ENCODE results near the gene ZBTB20. TPM values are rescaled to one million over a fixed set of nuclear protein-coding genes. Genes with fewer than 3 reads are reported as not detected.

ZBTB20 gene
- total RNA-seq, 1 donor = 32.9 TPM

DNA sequence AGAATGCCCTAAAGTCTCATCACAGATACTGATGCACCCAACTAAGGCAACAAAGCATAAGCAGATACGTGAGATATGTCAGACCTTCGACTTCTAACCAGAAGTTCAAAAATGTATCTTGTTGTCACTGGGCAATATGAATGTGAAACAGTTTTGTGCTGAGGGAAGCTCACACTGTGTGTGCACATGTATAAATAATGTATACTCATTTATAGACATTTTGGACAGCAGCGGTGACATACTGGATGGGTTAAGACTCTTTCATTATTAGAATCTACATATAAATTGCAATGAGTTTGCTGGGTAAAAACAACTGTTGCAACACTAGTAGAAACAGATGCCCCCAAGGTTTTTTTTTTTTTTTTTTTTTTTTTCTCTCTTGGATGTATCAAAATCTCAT is 815.4 kb downstream of the ZBTB20 start:
- Histone ChIP-seq H3K27ac (ENCODE audit: low read depth, low read length) (no peak overlapping the region), H3K27me3 (ENCODE audit: insufficient read depth, low read length) (no peaks in the 10 kb centered on the region), H3K4me2 (ENCODE audit: insufficient read depth, low read length) (no peak overlapping the region), H3K4me1 (ENCODE audit: insufficient read depth, low read length) (no peaks in the 10 kb centered on the region), H3K4me3 (ENCODE audit: insufficient read depth, low read length) (no peak overlapping the region), H3K36me3 (ENCODE audit: insufficient read depth, low read length) (no peaks in the 10 kb centered on the region), H4K20me1 (ENCODE audit: insufficient read depth, low read length) (peaks cover 5% of the 10 kb centered on the region), H3K79me2 (ENCODE audit: insufficient read depth, low read length) (no peaks in the 10 kb centered on the region), H2AFZ (ENCODE audit: low read length) (no peak overlapping the region), H3K9me3 (ENCODE audit: low read depth, low read length) (no peaks in the 10 kb centered on the region)
- TF ChIP-seq CTCF (IDR thresholded peaks at IDR 0.05; ENCODE audit: extremely low read depth, low read depth, low read length) = no peak
- no peak for DNase-seq (ENCODE audit: insufficient read length, low spot score, missing footprints)

DNA sequence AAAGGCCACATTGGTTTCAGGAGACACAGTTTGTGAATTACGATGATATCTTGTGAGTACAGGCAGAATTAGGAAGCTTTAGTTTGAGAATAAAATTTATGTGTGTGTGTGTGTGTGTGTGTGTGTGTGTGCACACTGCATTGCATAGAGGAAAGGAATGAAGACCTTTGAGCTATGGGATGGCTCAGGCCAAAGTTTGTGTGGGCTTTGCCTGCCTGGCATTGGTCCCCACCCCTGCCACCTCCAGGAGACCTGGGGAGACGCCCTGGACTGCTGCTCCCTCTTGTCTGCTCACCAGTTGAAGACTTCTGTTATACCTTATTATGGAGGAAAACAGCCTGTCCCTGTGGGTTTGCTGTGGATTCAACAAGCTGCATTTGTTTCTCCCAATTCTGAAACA is 816.1 kb downstream of the ZBTB20 start:
- H3K9me3 ChIP-seq (ENCODE audit: low read depth, low read length) = no peaks in the 10 kb centered on the region
- no peaks in the 10 kb centered on the region for H3K27me3 ChIP-seq (ENCODE audit: insufficient read depth, low read length)
- H3K4me1 ChIP-seq (ENCODE audit: insufficient read depth, low read length) = no peaks in the 10 kb centered on the region
- no peak overlapping the region for H3K4me3 ChIP-seq (ENCODE audit: insufficient read depth, low read length)
- no peak for DNase-seq (ENCODE audit: insufficient read length, low spot score, missing footprints)
- H3K36me3 ChIP-seq (ENCODE audit: insufficient read depth, low read length) = no peaks in the 10 kb centered on the region
- no peak overlapping the region for H3K4me2 ChIP-seq (ENCODE audit: insufficient read depth, low read length)
- no peaks in the 10 kb centered on the region for H3K79me2 ChIP-seq (ENCODE audit: insufficient read depth, low read length)
- TF ChIP-seq CTCF (IDR thresholded peaks at IDR 0.05; ENCODE audit: extremely low read depth, low read depth, low read length) = no peak
- no peak overlapping the region for H2AFZ ChIP-seq (ENCODE audit: low read length)
- H4K20me1 ChIP-seq (ENCODE audit: insufficient read depth, low read length) = peaks cover 5% of the 10 kb centered on the region
- no peak overlapping the region for H3K27ac ChIP-seq (ENCODE audit: low read depth, low read length)

- H3K36me3 ChIP-seq (ENCODE audit: insufficient read depth, low read length) = no peaks in the 10 kb centered on the region
- no peak for TF ChIP-seq CTCF (IDR thresholded peaks at IDR 0.05; ENCODE audit: extremely low read depth, low read depth, low read length)
- no peak overlapping the region for H3K4me3 ChIP-seq (ENCODE audit: insufficient read depth, low read length)
- no peak for DNase-seq (ENCODE audit: insufficient read length, low spot score, missing footprints)
- H3K27ac ChIP-seq (ENCODE audit: low read depth, low read length) = no peak overlapping the region
- no peaks in the 10 kb centered on the region for H3K79me2 ChIP-seq (ENCODE audit: insufficient read depth, low read length)
- H3K4me1 ChIP-seq (ENCODE audit: insufficient read depth, low read length) = no peaks in the 10 kb centered on the region
- H3K27me3 ChIP-seq (ENCODE audit: insufficient read depth, low read length) = no peaks in the 10 kb centered on the region
- H3K9me3 ChIP-seq (ENCODE audit: low read depth, low read length) = no peaks in the 10 kb centered on the region
- H2AFZ ChIP-seq (ENCODE audit: low read length) = no peak overlapping the region
- no peaks in the 10 kb centered on the region for H4K20me1 ChIP-seq (ENCODE audit: insufficient read depth, low read length)
- H3K4me2 ChIP-seq (ENCODE audit: insufficient read depth, low read length) = no peak overlapping the region
These were observed 817.3 kb downstream of the ZBTB20 start for GRCh38 chr3:114329823-114330222.

- no peaks in the 10 kb centered on the region for H3K9me3 ChIP-seq (ENCODE audit: low read depth, low read length)
- no peaks in the 10 kb centered on the region for H4K20me1 ChIP-seq (ENCODE audit: insufficient read depth, low read length)
- H3K27ac ChIP-seq (ENCODE audit: low read depth, low read length) = no peak overlapping the region
- no peak overlapping the region for H3K4me3 ChIP-seq (ENCODE audit: insufficient read depth, low read length)
- no peaks in the 10 kb centered on the region for H3K4me1 ChIP-seq (ENCODE audit: insufficient read depth, low read length)
- no peak overlapping the region for H3K4me2 ChIP-seq (ENCODE audit: insufficient read depth, low read length)
- TF ChIP-seq CTCF (IDR thresholded peaks at IDR 0.05; ENCODE audit: extremely low read depth, low read depth, low read length) = no peak
- no peak overlapping the region for H2AFZ ChIP-seq (ENCODE audit: low read length)
- DNase-seq (ENCODE audit: insufficient read length, low spot score, missing footprints) = no peak
- no peaks in the 10 kb centered on the region for H3K36me3 ChIP-seq (ENCODE audit: insufficient read depth, low read length)
- H3K27me3 ChIP-seq (ENCODE audit: insufficient read depth, low read length) = no peaks in the 10 kb centered on the region
- H3K79me2 ChIP-seq (ENCODE audit: insufficient read depth, low read length) = no peaks in the 10 kb centered on the region
These were observed 818.7 kb downstream of the ZBTB20 start for GRCh38 chr3:114328345-114328744.
